Vagina (tissue), 2 donors: ENCODE measurements around the gene LMOD1. TPM values are rescaled to one million over a fixed set of nuclear protein-coding genes. Genes with fewer than 3 reads are reported as not detected.

Source experiments
- DNase-seq, 2 donors: peaks; one replicate each; pipeline ENCODE4 v3.0.0-alpha.2; 2017; ENCODE audit errors: extremely low spot score in 2 of 2
- H3K27ac ChIP-seq: fragments of 200-600 bp; sonication (generic); one replicate; pipeline ENCODE4 v1.5.1; 2019
- H3K27me3 ChIP-seq: fragments of 200-600 bp; sonication (generic); one replicate; pipeline ENCODE4 v1.5.1; 2019
- H3K36me3 ChIP-seq, 2 donors: fragments of 200-600 bp; sonication (generic); one replicate each; pipeline ENCODE4 v1.5.1; 2017 to 2019
- H3K4me1 ChIP-seq: fragments of 200-600 bp; sonication (generic); one replicate; pipeline ENCODE4 v1.5.1; 2019
- H3K4me3 ChIP-seq, 2 donors: fragments of 200-600 bp; sonication (generic); 1 replicate in 1 of 2; 2 replicates in 1 of 2; pipeline ENCODE4 v1.5.1; 2016 to 2019
- H3K9me3 ChIP-seq: fragments of 200-600 bp; sonication (generic); one replicate; pipeline ENCODE4 v1.5.1; 2019
- POLR2A ChIP-seq, 2 donors: fragments of 450-650 bp; IDR thresholded peaks; one replicate each; pipeline ENCODE4 v1.6.1; 2017; ENCODE audit warnings: antibody characterized with exemption in 2 of 2, mild to moderate bottlenecking in 2 of 2, moderate library complexity in 2 of 2
- POLR2AphosphoS5 ChIP-seq, 2 donors: sonication (generic); formaldehyde crosslinking; IDR thresholded peaks; one replicate each; pipeline ENCODE4 v1.9.0; 2017; ENCODE audit warnings: antibody characterized with exemption in 2 of 2, mild to moderate bottlenecking in 2 of 2, low read depth in 1 of 2; ENCODE audit not compliant: insufficient read depth in 1 of 2
- intact Hi-C: fragments of 100-400 bp; cut with DNase I; formaldehyde crosslinking; loops from one replicate; pipeline ENCODE4 v1.15.1; 2023
- total RNA-seq: library from RNA; depleted of rRNA; stranded (reverse); fragments of >200 nt; gene quantifications from one replicate; pipeline ENCODE4 v1.2.3, GENCODE V29; 2016
- TF ChIP-seq, protein P1 (sequence below), 3 experiments: fragments of 450-650 bp in 2 of 3; fragments of 200-600 bp in 1 of 3; sonication (generic) in 1 of 3; IDR thresholded peaks; one replicate each; pipeline ENCODE4 v1.5.1; 2017 to 2019; ENCODE audit warnings: antibody characterized with exemption in 3 of 3, mild to moderate bottlenecking in 2 of 3, moderate library complexity in 2 of 3

Gene LMOD1
- total RNA-seq, 1 donor from 2014 or later: 107 TPM

DNA sequence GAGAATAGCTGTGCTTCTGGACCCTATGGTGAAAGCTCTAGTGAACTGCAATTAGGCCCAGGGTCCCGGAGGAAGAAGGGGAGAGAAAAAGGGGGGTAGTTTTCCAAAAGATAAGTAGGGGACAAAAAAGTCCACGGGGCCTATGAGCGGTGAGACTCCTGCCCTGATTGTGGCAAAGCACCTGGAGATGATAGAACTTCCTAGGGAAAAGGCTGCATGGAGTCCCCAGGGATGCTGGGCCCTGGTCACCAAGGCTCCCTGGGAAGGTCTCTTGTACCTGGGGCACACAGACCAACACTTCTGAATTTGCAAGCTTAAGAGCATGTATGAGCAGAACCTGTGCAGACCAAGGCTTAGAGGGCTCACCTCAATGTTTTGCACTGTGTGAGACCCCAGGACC, 63.1 kb downstream of the LMOD1 start:
- DNase-seq: peak in 1 of 2 donors; percentile 70
- intact Hi-C loops: no loop called here
- H3K4me1 ChIP-seq: peaks cover 35% of the 10 kb centered on the region
- TF ChIP-seq POLR2AphosphoS5 (IDR thresholded peaks at IDR 0.05; ENCODE audit: insufficient read depth in 1 of 2, low read depth in 1 of 2) (no peak), POLR2A (IDR thresholded peaks at IDR 0.05) (no peak)
- TF ChIP-seq, protein P1, sequence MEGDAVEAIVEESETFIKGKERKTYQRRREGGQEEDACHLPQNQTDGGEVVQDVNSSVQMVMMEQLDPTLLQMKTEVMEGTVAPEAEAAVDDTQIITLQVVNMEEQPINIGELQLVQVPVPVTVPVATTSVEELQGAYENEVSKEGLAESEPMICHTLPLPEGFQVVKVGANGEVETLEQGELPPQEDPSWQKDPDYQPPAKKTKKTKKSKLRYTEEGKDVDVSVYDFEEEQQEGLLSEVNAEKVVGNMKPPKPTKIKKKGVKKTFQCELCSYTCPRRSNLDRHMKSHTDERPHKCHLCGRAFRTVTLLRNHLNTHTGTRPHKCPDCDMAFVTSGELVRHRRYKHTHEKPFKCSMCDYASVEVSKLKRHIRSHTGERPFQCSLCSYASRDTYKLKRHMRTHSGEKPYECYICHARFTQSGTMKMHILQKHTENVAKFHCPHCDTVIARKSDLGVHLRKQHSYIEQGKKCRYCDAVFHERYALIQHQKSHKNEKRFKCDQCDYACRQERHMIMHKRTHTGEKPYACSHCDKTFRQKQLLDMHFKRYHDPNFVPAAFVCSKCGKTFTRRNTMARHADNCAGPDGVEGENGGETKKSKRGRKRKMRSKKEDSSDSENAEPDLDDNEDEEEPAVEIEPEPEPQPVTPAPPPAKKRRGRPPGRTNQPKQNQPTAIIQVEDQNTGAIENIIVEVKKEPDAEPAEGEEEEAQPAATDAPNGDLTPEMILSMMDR (IDR thresholded peaks at IDR 0.05): no peak
- H3K4me3 ChIP-seq: no peak overlapping the region
- H3K27me3 ChIP-seq: no peaks in the 10 kb centered on the region
- no peaks in the 10 kb centered on the region for H3K9me3 ChIP-seq
- no peaks in the 10 kb centered on the region for H3K36me3 ChIP-seq
- H3K27ac ChIP-seq: no peak overlapping the region

DNA sequence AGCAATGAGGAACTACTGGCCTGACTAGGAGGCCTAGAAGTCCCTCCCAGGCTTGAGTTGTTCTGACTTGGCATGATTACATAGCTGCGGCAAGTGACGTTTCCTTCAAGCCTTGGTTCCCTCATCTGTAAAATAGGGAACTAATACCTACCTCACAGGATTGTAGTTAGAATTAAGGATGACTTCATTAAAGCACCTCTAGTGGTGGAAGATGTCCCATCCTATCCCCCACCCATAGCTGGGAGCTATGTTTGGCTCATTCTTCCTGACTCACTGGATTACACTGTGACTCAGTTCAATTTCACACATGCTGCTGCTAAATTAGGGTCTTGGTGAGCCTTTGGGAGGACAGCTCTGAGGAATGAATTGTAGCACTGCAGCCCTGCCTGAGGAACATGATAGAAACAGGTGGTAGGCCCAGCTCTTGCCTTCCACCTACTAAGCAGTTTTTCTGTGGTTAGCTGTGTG, 63.6 kb downstream of the LMOD1 start:
- Histone ChIP-seq H3K27ac (no peak overlapping the region), H3K4me3 (no peak overlapping the region), H3K9me3 (no peaks in the 10 kb centered on the region), H3K36me3 (no peaks in the 10 kb centered on the region), H3K27me3 (no peaks in the 10 kb centered on the region), H3K4me1 (peaks cover 40% of the 10 kb centered on the region)
- no peak for TF ChIP-seq POLR2A (IDR thresholded peaks at IDR 0.05)
- TF ChIP-seq, protein P1 (IDR thresholded peaks at IDR 0.05): no peak
- TF ChIP-seq POLR2AphosphoS5 (IDR thresholded peaks at IDR 0.05; ENCODE audit: insufficient read depth in 1 of 2, low read depth in 1 of 2): no peak
- intact Hi-C loops: no loop called here
- peak; percentile 56 to 61 for DNase-seq

DNA sequence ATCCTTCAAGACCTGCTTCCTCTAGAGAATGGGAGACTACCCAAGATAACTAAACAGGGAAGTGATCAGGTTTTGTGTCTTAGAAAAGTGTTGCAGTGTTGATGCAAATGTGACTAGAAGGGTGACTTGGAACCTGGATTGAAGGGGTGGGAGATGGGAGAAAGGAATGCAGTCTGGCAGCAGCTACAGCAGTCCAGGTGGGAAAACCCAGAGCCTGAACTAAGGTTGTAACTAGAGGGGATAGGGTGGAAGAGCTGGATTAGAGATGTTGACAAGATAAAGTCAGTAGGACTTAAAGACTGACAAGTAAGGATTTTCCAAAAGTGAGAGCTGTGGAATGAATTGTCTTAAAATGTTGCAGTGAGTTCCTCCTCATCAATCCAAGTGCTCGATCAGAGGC, 64.7 kb downstream of the LMOD1 start:
- H3K9me3 ChIP-seq: no peaks in the 10 kb centered on the region
- intact Hi-C loops: no loop called here
- no peaks in the 10 kb centered on the region for H3K27me3 ChIP-seq
- DNase-seq: peak in 1 of 2 donors; percentile 40
- no peak overlapping the region for H3K27ac ChIP-seq
- TF ChIP-seq POLR2AphosphoS5 (IDR thresholded peaks at IDR 0.05; ENCODE audit: insufficient read depth in 1 of 2, low read depth in 1 of 2): no peak
- TF ChIP-seq, protein P1 (IDR thresholded peaks at IDR 0.05): no peak
- TF ChIP-seq POLR2A (IDR thresholded peaks at IDR 0.05): no peak
- H3K4me3 ChIP-seq: no peak overlapping the region
- no peaks in the 10 kb centered on the region for H3K36me3 ChIP-seq
- H3K4me1 ChIP-seq: peaks cover 40% of the 10 kb centered on the region

DNA sequence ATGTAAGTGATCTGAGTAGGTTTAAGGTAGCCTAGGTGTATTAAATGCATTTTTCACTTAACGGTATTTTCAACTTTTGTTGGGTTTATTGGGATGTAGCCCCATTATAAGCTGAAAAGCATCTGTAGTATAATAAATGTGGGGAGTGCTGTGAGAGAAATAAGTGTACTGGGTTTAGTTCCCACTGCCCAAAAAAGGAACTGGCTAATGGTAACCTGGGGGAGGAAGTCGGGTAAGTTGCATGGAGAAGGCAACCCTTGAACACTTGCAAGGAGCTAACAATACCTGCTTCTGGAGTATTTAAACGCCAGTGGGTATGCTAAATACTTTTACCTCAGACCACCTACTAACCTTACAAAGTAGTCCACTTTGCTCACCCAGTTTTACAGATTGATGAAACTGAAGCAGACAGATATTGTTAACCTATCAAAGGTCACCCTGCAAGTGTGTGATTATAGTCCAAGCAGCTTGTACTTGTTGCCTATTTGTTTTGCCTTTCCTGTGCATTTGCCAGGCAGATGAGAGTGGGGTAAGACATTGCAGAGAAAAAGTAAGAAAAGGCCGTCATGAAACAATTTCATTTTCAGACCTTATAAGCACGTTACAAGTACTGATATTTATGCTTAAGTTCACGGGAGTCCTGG, 65.3 kb downstream of the LMOD1 start:
- Histone ChIP-seq H3K27me3 (no peaks in the 10 kb centered on the region), H3K36me3 (peaks cover 0 to 1% of the 10 kb centered on the region in 2 donors), H3K9me3 (no peaks in the 10 kb centered on the region), H3K27ac (no peak overlapping the region), H3K4me1 (peaks cover 40% of the 10 kb centered on the region), H3K4me3 (no peak overlapping the region)
- intact Hi-C loops: no loop called here
- DNase-seq: peak in 1 of 2 donors; percentile 29
- TF ChIP-seq POLR2AphosphoS5 (IDR thresholded peaks at IDR 0.05; ENCODE audit: insufficient read depth in 1 of 2, low read depth in 1 of 2): no peak
- no peak for TF ChIP-seq POLR2A (IDR thresholded peaks at IDR 0.05)
- TF ChIP-seq, protein P1 (IDR thresholded peaks at IDR 0.05): no peak

DNA sequence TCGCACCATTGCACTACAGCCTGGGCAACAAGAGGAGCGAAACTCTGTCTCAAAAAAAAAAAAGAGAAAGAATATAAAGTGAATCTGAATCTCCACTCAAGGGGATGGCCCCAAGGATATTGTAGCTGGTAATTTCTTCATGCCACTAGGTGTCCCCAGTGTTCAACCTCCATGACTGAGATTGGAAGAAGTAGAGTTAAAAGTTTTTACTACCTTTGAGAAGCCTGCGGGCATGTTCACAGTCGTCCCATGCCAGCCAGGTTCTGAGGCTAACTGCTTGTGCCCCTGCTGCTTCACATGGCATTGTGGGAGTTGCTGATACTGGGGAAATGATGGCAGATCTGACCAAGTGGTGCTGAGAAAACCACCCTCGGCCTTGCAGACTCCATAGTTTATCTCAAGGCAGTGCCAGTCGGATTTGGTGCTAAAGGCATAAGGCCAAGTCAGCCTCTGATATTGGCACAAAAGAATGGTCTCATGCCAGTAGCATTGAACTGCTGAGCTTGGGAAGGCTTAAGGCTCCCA, 68.4 kb downstream of the LMOD1 start:
- Histone ChIP-seq H3K4me1 (peaks cover 14% of the 10 kb centered on the region), H3K27me3 (no peaks in the 10 kb centered on the region), H3K36me3 (peaks cover 0 to 24% of the 10 kb centered on the region in 2 donors), H3K27ac (no peak overlapping the region), H3K4me3 (no peak overlapping the region), H3K9me3 (no peaks in the 10 kb centered on the region)
- intact Hi-C loops: loop anchor here (5.0 kb wide), 1 partner anchor 89 kb away; no protein-coding TSS in a partner anchor
- DNase-seq: peak in 1 of 2 donors; percentile 77
- TF ChIP-seq POLR2A (IDR thresholded peaks at IDR 0.05) (no peak), POLR2AphosphoS5 (IDR thresholded peaks at IDR 0.05; ENCODE audit: insufficient read depth in 1 of 2, low read depth in 1 of 2) (no peak)
- TF ChIP-seq, protein P1 (IDR thresholded peaks at IDR 0.05): peak; percentile 37 to 42 (median 39)
